SK-N-SH (cell line): ENCODE results near the gene CCN5. TPM values are rescaled to one million over a fixed set of nuclear protein-coding genes. Genes with fewer than 3 reads are reported as not detected.

ENCODE experiments used
- CTCF ChIA-PET: fragments of 300-600, 350-600 bp; formaldehyde crosslinking; extraction: SDS; loops from one replicate; lab custom pipeline; 2021; lab: Yijun Ruan, JAX
- POLR2A ChIA-PET: fragments of 350-600 bp; sonication (Branson Sonifier 250); formaldehyde crosslinking; extraction: SDS; loops from one replicate; lab custom pipeline; 2020; ENCODE audit warnings: antibody characterized with exemption, inconsistent platforms; lab: Yijun Ruan, JAX
- DNase-seq: peaks from one replicate; pipeline ENCODE4 v3.0.0; 2012
- H2AFZ ChIP-seq: fragments of 200-600 bp; sonication (generic); 2 replicates; pipeline ENCODE4 v1.8.1; 2016; ENCODE audit warnings: antibody characterized with exemption, mild to moderate bottlenecking, low read depth
- H3F3A ChIP-seq: fragments of 200-600 bp; sonication (generic); replicated peaks from 2 replicates; pipeline ENCODE3; 2016; ENCODE audit warnings: antibody characterized with exemption, mild to moderate bottlenecking; ENCODE audit not compliant: insufficient read depth
- H3K27ac ChIP-seq, 2 experiments: fragments of 200-500 bp in 1 of 2; fragments of 200-600 bp in 1 of 2; sonication (Bioruptor generic) in 1 of 2; sonication (generic), shearing (Covaris generic) in 1 of 2; 2 replicates each; pipeline versions ENCODE4 v1.5.1 to v1.6.1; 2014 to 2016; ENCODE audit warnings: low read depth in 2 of 2, inconsistent platforms in 1 of 2, low read length in 1 of 2, mild to moderate bottlenecking in 1 of 2, mixed read lengths in 1 of 2
- H3K27me3 ChIP-seq: fragments of 200-600 bp; sonication (generic), shearing (Covaris generic); 2 replicates; pipeline ENCODE4 v1.6.1; 2016; ENCODE audit warnings: mixed run types; ENCODE audit not compliant: insufficient read depth
- H3K36me3 ChIP-seq, 2 experiments: fragments of 200-500 bp in 1 of 2; fragments of 200-600 bp in 1 of 2; sonication (Bioruptor generic) in 1 of 2; sonication (generic) in 1 of 2; replicated peaks in 1 of 2; 2 replicates each; pipeline versions ENCODE3 to v1.5.1; 2014 to 2016; ENCODE audit warnings: low read length in 1 of 2, mild to moderate bottlenecking in 1 of 2; ENCODE audit not compliant: insufficient read depth in 2 of 2, control insufficient read depth in 1 of 2
- H3K4me1 ChIP-seq, 2 experiments: fragments of 200-500 bp in 1 of 2; fragments of 200-600 bp in 1 of 2; sonication (Bioruptor generic) in 1 of 2; sonication (generic), shearing (Covaris generic) in 1 of 2; 2 replicates each; pipeline versions ENCODE4 v1.5.1 to v1.6.1; 2014 to 2016; ENCODE audit warnings: low read depth in 1 of 2, low read length in 1 of 2, mixed run types in 1 of 2; ENCODE audit not compliant: insufficient read depth in 2 of 2, control insufficient read depth in 1 of 2
- H3K4me2 ChIP-seq: fragments of 200-600 bp; sonication (generic), shearing (Covaris generic); 2 replicates; pipeline ENCODE4 v1.6.1; 2017; ENCODE audit warnings: mixed run types
- H3K4me3 ChIP-seq, 2 experiments: fragments of 200-500 bp in 1 of 2; fragments of 200-600 bp in 1 of 2; sonication (Bioruptor generic) in 1 of 2; sonication (generic), shearing (Covaris generic) in 1 of 2; 2 replicates each; pipeline versions ENCODE4 v1.5.1 to v1.8.1; 2014 to 2016; ENCODE audit warnings: low read depth in 2 of 2, inconsistent platforms in 1 of 2, low read length in 1 of 2, mild to moderate bottlenecking in 1 of 2, mixed read lengths in 1 of 2, moderate library complexity in 1 of 2
- H3K79me2 ChIP-seq: fragments of 200-600 bp; sonication (generic); 2 replicates; pipeline ENCODE4 v1.8.1; 2017; ENCODE audit warnings: mild to moderate bottlenecking; ENCODE audit not compliant: insufficient read depth
- H3K9ac ChIP-seq: fragments of 200-600 bp; sonication (generic); 2 replicates; pipeline ENCODE4 v1.6.1; 2017; ENCODE audit warnings: mixed run types
- H3K9me2 ChIP-seq: fragments of 200-600 bp; sonication (generic); 2 replicates; pipeline ENCODE4 v1.6.1; 2017; ENCODE audit warnings: mixed run types
- H3K9me3 ChIP-seq: fragments of 200-600 bp; sonication (generic); 2 replicates; pipeline ENCODE4 v1.6.1; 2017; ENCODE audit warnings: mixed run types, mild to moderate bottlenecking, moderate library complexity
- H4K20me1 ChIP-seq: fragments of 200-600 bp; sonication (generic); 2 replicates; pipeline ENCODE4 v1.6.1; 2017; ENCODE audit warnings: mild to moderate bottlenecking, mixed run types; ENCODE audit not compliant: insufficient read depth
- EP300 ChIP-seq, 2 experiments: IDR thresholded peaks; 2 replicates each; pipeline versions ENCODE4 v1.4.0 to v1.6.1; 2012; ENCODE audit warnings: borderline replicate concordance in 1 of 2, low read depth in 1 of 2, low read length in 1 of 2
- FOXJ3 ChIP-seq: sonication (generic); formaldehyde crosslinking; IDR thresholded peaks from 2 replicates; pipeline ENCODE4 v1.5.1; 2020; ENCODE audit warnings: mild to moderate bottlenecking, missing genetic modification reagents
- GATA2 ChIP-seq: sonication (generic); formaldehyde crosslinking; IDR thresholded peaks from 2 replicates; pipeline ENCODE4 v1.5.0; 2020; ENCODE audit warnings: mild to moderate bottlenecking, missing genetic modification reagents
- IRF3 ChIP-seq: fragments of 150-350 bp; IDR thresholded peaks from 2 replicates; pipeline ENCODE4 v1.6.1; 2016; ENCODE audit warnings: mild to moderate bottlenecking, low read depth, low read length
- MEF2A ChIP-seq: IDR thresholded peaks from 2 replicates; pipeline ENCODE4 v1.4.0; 2012; ENCODE audit warnings: low read depth, borderline replicate concordance
- NFIC ChIP-seq: IDR thresholded peaks from 2 replicates; pipeline ENCODE4 v1.4.0; 2012; ENCODE audit warnings: borderline replicate concordance
- NRF1 ChIP-seq: IDR thresholded peaks from 2 replicates; pipeline ENCODE4 v1.6.1; 2012; ENCODE audit warnings: low read depth, mild to moderate bottlenecking, low read length
- PBX3 ChIP-seq: IDR thresholded peaks from 2 replicates; pipeline ENCODE4; 2012
- RAD21 ChIP-seq: IDR thresholded peaks from 2 replicates; pipeline ENCODE4 v1.6.1; 2012; ENCODE audit warnings: mild to moderate bottlenecking, low read length
- RXRA ChIP-seq: IDR thresholded peaks from 2 replicates; pipeline ENCODE4 v1.4.0; 2012; ENCODE audit warnings: low read depth, mild to moderate bottlenecking, borderline replicate concordance
- TCF12 ChIP-seq: IDR thresholded peaks from 2 replicates; pipeline ENCODE4 v1.4.0; 2012
- TEAD4 ChIP-seq: IDR thresholded peaks from 2 replicates; pipeline ENCODE4 v1.4.0; 2012; ENCODE audit warnings: mild to moderate bottlenecking, borderline replicate concordance; ENCODE audit not compliant: insufficient read depth
- USF2 ChIP-seq: fragments of 150-350 bp; IDR thresholded peaks from 2 replicates; pipeline ENCODE4 v1.6.1; 2017; ENCODE audit warnings: antibody characterized with exemption, low read length, low read depth, borderline replicate concordance
- WGBS: methylation state at CpG from one replicate; pipeline ENCODE4 v1.1.6; 2017; ENCODE audit warnings: low lambda C conversion rate; 5-methylcytosine and 5-hydroxymethylcytosine counted together
- polyA plus RNA-seq, 3 experiments: library from polyadenylated mRNA; depleted of rRNA; stranded (reverse); fragments of >200 nt; gene quantifications; 2 replicates each; pipeline ENCODE4 v1.2.3, GENCODE V29; 2012

CCN5 gene
- polyA plus RNA-seq (2012; rRNA removed) = 0.05 TPM in 2 replicates
- 0.08 and 0.17 TPM in 2 replicates for polyA plus RNA-seq (2012; cell fraction: cytosol; rRNA removed)
- 0.20 and 0.25 TPM in 2 replicates for polyA plus RNA-seq (2012; cell fraction: nucleus; rRNA removed)

GRCh38 chr20:44714701-44715498, at the start of gene CCN5:
Gene CCN5, plus strand, starts transcription at chr20:44715369. Its CDS starts 22 bp downstream, at chr20:44715391.
- peak; percentile 67 for DNase-seq
- ChIA-PET CTCF (interaction anchor here (0.6 to 3.9 kb wide), 4 partner anchors 18 to 152 kb away, joined by 3 to 15 read pairs (median 7); no protein-coding TSS in a partner anchor), POLR2A (interaction anchor here (0.7 kb wide), 1 partner anchor 32 kb away, joined by 3 read pairs; no protein-coding TSS in a partner anchor)
- H3K9ac ChIP-seq = no peak within 1 kb of the TSS
- no peaks in the 10 kb centered on the region for H3K79me2 ChIP-seq
- peaks cover 1% of the 10 kb centered on the region for H3F3A ChIP-seq
- no peak within 1 kb of the TSS for H3K4me3 ChIP-seq
- no peaks in the 10 kb centered on the region for H3K9me2 ChIP-seq
- H2AFZ ChIP-seq = no peak within 1 kb of the TSS
- no peaks in the 10 kb centered on the region for H3K9me3 ChIP-seq
- TF ChIP-seq TCF12 (peak; percentile 53; the same call in 1 of the 2 replicates), IRF3 (no peak), RXRA (peak; percentile 57; the same call in 1 of the 2 replicates), FOXJ3 (no peak), RAD21 (no peak), MEF2A (no peak), TEAD4 (peak; percentile 36; the same call in 1 of the 2 replicates), USF2 (no peak), NRF1 (no peak), NFIC (peak; percentile 98), GATA2 (no peak), PBX3 (peak; percentile 39), EP300 (IDR thresholded peaks at IDR 0.05; ENCODE audit: borderline replicate concordance in 1 of 2, low read depth in 1 of 2, low read length in 1 of 2) (peak in 1 of 2 experiments; percentile 27; a peak in 1 of 4 replicates)
- no peaks in the 10 kb centered on the region for H3K36me3 ChIP-seq
- no peak within 1 kb of the TSS for H3K27ac ChIP-seq
- no peaks in the 10 kb centered on the region for H4K20me1 ChIP-seq
- peaks cover 2 to 4% of the 10 kb centered on the region in 2 experiments; a peak in 3 of 4 replicates for H3K4me1 ChIP-seq
- WGBS = 47% methylated on average over 23 of the region's 28 CpGs
- no peaks in the 10 kb centered on the region for H3K27me3 ChIP-seq
- H3K4me2 ChIP-seq = peak within 1 kb of the TSS; percentile 18; the same call in 1 of the 2 replicates
